Fibroblast of skin of left quadriceps (primary cell): ENCODE results near the gene MYLK2.

ENCODE experiments used
- DNase-seq, 2 experiments: peaks; one replicate each; pipeline ENCODE4 v3.0.0-alpha.2; 2013; ENCODE audit warnings: low read depth in 2 of 2

MYLK2 gene

DNA sequence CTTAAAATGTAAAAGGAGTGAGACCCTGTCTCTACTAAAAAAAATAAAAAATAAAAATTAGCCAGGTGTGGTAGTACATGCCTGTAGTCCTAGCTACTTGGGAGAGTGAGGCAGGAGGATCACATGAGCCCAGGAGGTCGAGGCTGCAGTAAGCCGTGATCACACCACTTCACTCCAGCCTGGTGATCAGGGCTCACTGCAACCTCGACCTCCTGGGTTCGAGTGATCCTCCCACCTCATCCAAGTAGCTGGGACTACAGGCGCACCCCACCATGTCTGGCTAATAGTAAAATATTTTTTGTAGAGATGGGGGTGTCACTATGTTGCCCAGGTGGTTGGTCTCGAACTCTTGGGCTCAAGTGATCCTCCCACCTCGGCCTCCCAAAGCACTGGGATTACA lies 34.3 kb downstream of the MYLK2 start:
- no peak for DNase-seq

DNA sequence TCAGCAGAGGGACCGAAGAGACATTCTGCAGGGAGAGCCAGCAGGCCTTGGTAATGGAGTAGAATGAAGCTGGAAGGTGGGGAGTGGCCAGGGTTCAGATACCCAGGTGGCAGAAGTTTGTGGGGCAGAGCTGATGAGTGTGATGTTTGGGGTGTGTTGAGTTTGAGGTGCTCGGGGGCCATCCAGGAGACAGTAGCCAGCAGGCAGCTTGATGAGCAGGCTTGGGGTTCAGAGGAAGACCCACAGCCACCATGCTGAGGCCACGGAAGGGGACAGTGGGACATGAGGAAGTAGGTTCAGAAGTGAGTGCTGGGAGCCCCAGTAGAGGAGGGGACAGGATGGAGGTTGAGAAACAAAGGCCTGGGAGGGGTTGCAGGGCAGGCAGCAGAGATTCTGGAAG lies 37.4 kb downstream of the MYLK2 start:
- no peak for DNase-seq

DNA sequence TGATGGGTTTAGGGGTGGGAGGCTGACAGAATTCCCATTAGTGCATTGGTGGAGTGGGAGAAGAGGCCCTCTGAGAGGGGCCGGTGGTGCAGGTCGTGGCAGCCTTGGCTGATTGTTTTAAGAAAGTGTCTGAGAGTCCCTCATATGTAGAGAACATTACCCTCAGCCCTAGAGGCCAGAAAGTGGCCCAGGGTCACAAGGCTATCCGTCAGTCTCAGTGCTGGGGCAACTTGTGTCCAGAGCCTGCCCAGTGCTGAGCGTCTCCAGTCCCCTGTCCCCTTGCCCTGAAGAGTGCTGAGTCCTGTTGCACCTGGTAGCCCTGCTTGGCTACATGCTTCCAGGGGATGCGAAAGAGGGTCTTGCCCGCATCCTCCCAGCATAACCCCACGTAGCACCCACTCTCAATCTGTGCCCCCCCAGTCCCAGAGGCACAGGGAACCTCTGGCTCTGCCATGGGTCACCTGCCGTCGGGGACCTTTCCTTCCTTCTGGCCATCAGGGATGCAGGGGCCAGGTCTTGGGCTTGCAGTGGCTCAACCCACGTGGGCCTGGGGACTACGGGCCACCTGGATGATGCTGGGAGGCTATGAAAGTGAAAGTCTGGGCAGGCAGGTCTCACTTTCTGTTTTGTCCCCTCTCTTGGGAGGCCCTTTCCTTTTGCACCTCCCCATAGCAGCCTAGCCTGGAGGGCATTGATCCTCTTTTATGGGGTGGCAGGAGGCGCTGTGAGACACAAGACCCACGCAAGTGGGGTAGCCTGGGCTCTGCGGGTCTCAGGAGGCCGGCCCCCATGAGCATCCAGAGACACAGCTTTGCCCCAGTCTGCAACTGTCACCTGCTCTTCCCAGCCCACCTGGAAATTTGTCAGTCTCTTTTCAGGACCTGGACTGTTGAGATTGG lies 39.0 kb downstream of the MYLK2 start:
- no peak for DNase-seq

DNA sequence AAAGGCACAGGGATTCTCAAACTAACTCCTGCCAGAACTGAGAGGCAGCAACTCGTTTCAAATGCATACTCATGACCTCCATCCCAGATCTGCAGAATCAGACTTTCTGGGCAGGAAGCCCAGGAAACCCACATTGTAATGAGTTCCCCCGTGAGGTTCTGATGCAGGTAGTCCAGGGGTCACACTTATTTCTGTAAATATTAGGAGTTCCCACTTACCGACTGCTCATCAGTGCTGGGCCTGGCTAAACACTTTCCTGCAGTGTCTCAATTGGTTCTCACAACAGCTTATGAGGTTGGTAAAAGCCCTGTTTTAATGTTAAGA lies 39.6 kb downstream of the MYLK2 start:
- no peak for DNase-seq

DNA sequence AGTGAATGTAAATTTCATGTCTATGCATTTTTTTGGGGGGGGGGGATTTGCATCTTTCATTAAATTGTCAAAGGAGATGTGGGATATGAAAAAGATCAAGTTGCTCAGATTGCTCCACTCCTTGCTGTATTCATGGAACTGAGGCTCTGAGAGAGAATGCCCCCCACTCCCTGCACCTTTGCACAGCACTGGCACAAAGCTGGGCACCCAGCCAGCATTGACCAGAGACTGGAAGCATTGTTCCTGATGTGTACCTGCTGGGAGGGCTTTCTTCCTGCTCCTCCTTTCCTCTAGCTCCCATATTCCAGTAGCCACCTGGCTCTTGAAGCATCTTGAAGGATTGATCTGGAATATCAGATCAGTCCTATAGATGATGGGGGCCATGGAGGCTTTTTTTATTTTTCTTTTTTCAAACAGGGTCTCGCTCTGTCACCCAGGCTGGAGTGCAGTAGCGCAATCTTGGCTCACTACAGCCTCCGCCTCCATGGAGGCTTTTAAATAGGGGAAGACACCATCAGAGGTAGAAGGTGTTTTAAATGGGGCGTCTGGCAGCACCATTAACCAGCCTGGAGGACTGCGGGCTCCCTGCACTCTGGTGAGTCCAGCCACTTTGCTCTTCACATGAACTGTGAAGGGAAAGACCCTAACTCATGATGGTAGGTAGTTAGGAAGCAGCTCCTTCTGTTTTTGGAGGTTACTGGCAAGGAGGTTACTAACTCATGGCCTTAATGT lies 40.3 kb downstream of the MYLK2 start:
- DNase-seq: no peak

DNA sequence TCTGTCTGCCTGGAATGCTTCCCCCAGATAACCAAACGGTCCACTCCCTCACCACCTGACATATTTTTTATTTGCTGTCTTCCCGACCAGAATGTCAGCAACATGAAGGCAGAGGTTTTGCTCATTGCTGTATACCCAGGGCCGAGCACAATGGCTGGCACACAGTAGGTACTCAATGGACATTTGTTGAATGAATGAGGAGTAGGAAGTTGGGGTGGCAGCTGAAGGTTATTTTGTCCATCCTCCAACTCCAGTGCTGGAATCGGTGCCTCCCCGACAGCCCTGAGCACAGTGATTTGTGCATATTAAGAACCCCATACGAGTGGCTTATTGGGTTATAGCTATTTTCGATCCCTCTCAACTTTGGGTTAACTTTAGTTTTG lies 40.8 kb downstream of the MYLK2 start:
- no peak for DNase-seq

DNA sequence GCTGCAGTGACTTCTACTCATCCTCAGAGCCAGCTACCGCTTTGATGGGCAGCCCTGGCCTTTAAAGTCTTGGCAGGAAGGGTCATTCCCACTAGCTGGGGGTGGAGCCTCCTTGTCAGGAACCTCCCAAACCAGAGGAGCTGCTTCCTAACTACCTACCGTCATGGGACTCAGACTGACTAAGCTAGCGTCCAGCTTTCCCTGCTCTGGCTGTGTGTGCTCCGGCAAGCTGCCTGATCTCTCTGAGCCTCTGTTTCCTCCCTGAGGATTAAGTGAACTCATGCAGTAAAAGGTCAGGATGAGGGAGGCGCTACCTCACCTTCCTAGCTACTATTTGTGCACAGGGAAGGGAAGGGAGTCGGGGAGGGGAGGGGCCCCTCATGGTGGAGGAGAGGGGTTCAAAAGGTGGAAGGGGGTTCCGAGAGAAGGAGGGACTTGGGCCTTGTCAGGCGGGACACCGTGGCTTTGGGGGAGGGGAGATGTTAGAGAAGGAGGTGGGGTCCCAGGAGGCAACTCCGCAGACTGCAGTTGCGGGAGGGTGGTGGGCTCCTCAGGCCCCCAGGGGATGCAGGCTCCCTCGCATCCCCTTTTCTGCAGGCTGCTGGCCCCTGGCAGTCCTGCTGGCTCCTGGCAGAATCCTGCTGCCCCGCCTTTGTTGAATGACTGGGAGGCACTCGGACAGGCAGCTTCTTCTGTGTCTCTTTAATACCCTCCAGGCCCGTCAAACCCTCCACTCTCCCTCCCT lies 41.4 kb downstream of the MYLK2 start:
- DNase-seq: no peak

DNA sequence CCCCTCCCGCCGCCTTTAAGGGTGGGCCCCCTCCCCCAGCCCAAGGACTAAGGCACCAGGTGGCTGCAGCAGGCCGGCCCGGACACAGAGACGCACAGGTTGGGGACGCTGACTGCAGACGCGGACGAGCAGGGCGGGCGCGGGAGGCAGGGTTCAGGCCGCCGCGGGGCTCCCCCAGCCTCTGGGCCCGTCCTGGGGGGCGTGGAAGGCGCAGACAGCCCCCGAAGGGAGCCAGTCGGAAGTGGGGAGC lies 41.9 kb downstream of the MYLK2 start:
- no peak for DNase-seq

DNA sequence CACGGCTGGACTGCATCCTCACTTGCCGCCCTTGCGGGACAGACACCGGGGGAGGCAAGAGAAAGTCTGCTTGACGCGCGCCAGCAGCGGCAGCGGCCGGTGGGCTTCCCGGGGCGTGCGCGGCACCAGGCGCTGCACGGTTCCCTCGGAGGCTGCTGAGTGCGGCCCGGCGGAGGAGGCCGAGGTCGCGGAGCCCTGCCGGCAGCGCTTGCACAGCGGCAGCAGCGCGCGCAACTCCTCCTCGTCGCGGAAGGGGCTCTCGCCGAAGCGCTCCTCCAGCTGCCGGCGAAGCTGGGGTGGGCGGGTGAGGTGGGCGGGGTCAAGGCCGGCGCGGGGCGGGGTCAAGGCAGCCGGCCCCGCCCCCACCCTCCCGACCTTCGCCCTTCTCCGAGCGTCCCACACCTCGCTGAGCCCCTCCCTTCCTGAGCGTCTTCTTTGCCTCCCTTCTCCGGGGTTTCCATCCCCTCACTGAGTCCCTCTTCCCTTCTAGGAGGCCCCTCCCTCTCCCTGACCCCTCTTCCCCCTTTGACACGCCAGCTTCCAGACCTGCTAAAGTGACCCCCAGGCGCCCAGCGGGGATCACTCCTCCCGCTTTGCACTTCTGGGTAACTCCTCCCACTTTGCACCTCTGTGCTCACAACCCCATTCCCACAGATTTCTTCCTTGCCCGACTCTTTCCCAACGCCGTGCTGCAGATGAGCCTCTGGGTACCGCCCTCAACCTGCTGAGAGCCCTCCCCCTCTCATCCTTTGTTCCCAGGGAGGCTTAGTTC lies 42.4 kb downstream of the MYLK2 start:
- no peak for DNase-seq

DNA sequence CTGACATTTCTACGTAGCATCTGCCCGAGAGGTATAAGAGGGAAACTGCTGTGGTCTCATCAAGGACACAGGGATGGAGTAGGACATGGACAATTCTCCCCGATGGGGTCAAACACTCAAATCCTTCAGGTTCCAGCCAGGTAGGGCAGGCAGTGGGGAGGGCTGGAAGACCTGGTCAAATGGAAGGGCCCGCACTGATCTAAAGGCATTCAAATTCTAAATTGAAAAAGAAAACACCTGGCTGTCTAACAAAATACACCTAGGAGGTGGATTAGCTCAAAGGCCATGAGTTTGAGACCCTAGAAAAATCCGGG lies 43.0 kb downstream of the MYLK2 start:
- DNase-seq: no peak

DNA sequence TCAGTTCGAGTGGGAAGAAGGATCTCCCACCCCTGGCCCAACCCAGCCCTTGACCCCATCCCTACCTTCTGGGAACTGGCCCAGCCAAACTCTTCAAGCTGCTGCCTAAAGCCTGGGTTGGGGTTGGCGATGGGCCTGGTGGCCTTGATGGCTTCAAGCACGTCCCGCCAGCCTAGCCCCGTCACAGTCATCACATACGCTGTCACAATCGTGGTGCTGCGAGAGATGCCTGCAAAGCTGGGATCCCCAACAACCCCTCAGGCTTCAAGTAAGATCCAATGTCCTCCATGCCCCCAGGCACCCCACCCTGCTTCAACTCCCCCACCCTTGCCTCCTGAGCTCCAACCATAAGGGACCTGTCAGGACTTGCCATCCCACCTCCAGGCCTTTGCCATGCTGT lies 43.4 kb downstream of the MYLK2 start:
- no peak for DNase-seq

DNA sequence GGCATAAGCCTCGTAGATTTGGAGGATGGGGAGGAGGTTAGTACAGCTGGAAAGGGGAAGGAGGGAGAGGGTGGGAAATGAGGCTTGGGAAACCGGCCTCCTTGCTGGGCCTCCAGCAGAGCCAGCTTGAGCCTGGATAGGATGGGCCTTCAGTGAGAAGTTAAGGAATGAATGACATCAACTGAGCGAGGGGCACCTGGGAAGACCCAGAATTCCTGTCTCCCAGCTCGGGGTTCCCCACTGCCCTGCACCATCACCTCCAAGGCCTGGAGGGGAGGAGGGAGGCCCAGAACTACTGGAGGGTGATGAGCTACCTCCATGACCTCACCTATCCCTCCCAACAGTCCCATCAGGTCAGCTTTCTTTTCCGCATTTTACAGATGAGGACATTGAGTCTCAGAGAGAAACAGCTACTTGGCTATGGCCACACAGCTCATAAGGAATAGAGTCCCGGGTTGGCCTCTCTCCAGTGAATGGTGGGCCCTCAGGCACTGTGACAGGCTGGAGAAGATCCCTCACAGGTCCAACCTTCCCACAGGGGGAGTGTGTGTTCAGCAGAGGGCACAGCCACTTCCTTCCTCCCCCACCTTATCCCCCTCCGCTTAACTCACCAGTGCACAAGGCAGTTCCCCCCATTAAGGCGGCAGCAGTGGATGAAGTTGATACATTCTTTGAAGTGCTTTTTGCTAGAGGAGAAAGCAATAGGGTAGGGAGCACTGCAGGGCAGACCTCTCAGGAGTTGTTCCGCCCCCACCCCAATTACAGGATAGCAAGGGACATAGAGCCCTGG lies 44.3 kb downstream of the MYLK2 start:
- no peak for DNase-seq

DNA sequence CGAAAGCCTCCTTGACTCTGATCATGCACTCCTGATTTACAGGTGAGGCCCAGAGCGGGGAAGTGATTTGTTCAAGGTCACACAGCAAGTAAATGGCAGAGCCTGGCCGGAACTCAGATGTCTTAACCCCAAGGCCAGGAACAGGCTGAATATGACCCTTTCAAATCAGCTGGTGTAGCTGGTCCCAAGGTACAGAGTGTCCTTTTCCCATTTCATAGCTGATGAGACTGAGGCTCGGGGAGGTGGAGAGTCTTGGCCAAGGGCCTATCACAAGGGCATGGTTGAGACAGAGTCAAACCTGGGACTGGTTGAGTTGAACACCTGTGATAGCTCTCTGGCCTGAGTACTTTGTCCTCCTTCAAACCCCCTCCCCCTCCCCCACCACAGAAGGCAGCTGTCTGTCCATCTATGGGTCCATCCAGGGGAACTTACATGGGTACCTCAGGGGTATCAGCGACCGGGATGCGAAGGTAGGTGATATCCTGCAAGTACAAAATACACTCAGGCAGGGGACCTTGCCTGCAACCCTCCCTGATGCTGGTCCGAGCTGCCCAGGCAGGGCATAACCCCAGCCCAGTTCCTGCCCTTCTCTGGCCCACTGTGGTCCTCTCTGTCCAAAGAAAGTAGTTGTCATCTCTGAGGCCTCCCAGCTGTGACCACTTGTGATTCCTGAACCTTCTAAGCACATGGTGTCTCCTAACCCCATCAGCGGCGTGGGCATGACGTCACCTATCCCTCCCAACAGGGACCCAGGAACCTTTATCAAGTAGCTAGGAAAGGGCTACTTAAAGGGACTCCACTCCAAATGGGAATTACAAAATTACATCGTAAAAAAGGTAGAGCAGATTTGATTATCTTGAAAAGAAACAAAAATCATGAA lies 45.6 kb downstream of the MYLK2 start:
- no peak for DNase-seq

DNA sequence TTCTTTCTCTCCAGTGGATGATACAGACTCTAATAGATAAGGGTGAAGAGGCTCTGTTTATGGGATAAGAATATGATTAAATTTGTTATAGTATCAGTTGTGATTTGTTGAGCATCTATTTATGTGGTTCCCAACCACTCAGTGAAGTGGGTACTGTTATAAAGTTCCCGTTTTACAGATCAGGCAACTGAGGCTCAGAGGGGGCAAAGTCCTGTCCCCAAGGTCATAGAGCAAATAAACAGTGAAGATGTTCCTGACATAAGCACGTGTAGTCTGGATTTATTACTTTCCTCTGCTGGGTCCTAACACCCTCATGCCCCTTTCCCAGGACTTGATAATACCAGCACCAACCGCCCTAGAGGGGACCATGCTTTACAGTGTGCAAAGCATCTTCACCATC lies 47.1 kb downstream of the MYLK2 start:
- DNase-seq: no peak

DNA sequence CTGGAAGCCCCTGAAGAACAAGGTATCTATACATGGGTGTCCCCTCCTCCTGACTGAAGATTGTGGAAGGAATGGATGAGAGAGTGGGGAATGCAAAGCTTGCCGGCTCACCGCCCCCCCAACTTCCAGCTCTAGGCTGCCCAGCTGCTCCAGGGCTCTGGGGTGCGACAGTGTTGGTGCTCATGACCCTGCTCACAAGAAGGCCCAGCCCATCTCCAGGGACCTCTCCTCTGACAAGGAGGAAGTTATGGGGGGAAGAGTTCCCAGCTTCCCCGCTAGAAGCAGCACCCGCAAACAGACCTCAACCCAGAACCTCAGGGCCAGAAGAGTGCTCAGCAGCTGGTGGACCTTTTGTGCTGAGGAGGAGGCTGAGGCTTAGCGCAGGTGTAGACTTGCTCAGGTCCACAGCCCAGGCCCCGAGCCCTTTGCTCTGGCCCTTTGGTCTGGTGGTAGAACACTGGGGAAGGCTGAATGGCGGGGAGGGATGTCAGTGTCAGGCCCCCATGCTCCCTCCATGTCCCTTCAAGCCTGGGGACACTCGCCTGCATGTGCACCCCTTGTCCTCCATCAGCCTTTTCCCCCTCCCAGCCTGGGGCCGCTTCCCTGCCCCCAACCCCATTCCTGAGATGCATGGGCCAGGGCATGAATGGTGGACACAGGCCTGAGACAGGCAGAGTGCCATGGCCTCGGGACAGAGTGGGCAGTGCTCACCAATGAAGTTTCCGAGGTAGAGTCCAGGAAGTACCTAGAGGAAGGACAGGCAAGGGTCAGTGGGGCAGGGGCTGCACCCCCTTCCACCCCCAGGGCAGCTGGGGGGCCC lies 49.9 kb downstream of the MYLK2 start:
- no peak for DNase-seq

DNA sequence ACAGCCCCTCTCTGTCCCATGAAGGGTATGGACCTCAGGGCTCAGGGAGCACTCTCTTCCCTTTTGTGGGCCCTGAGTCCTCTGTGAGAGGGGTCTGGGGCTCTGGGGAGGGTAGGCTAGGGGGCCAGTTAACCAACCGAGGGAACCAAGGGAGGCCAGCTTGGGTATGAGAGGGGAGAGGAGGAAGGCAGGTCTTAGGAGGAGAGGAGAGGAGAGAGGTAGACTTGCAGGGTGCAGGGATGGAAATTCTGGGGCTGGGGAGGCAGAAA lies 50.5 kb downstream of the MYLK2 start:
- DNase-seq: no peak

DNA sequence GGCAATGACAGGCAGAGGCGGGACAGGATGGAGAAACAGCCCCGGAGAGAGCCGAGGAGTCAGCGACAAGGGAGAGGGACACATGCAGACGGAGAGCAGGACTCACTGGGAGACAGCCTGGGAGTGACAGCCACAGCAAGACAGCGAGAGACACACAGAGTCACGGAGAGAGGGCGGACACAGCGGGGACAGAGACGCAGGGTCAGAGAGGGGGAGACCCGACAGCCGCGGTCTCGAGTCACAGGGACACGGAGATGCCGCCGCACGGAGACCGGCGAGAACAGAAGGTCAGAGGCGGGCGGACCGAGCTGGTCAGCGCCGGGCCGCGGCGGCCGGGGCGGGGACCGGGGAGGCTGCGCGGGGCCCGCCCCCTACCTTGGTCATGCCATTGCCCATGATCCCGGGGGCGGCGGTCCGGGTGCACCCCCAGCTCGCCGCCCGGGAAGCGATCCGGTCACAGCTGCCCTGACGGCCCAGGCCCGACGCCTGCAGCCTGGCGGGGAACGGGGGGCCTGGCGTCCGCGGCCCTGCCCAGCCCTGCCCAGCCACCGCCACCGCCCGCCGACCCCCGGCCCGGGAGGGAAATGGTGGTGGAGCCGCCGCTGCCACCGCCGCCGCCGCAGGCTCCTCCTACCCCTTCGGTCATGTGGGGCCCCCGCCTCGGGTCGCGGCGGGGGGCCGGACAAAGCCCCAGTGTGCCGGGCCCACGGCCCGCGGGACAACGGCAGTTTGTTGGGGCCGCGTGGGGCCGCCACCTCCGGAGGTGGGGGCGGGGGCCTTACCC lies 51.0 kb downstream of the MYLK2 start, which contains the start of the genes DUSP15 and TTLL9:
Gene DUSP15 (minus strand): TSS at position 586 of the 784 bp plus-strand sequence. CDS start 190 bp downstream, at position 396.
Gene TTLL9 (plus strand): TSS at position 693 of the 784 bp plus-strand sequence. CDS start 493 bp downstream, outside the sequence.
- no peak for DNase-seq

DNA sequence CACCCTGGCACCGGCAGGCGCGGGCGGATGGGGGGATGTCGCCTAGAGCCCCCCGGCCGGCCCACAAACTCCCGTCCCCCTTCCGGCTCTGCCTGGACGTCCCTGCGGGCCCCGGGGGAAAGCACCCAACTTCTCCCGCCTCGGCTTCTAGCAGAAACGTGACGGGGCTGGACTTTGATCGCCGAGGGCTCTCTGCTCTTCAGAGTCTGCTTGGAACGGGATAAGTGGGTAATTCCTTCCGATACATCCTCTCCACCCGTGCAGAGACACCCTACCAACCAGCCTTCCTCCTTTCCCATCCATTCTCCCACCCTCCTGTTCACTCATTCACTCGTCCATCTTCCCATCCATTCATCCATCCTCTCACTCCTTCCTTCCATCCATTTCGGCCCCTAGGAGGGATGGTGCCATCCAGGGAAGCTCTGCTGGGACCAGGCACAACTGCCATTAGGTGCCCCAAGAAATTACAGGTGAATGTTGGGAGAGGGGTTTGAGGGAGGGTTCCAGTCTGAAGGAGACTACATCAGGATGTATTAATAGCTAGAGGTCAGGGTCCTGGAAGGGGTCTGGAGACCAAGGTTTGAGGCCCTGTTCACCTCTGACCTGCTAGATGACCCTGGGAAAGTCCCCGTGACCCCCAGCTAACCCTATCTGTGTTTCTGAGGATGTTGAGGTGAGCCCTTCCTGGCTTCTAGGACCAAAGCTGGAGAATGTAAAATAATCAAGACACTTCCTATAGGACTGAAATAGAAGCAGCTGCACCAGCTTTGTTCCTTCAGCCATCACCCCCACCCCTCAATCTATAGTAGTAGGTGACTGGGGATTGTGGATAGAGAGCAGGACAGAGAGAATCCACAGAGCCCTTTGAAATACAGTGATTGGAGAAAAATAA lies 51.8 kb downstream of the MYLK2 start:
- DNase-seq: no peak
